ENCODE results near the gene DYNLRB2. TPM values are rescaled to one million over a fixed set of nuclear protein-coding genes. Genes with fewer than 3 reads are reported as not detected.
A peak's percentile ranks its signal among the peaks of the same experiment; 100 is the strongest.

DYNLRB2 gene
- total and polyA plus RNA-seq, 2 of the 13 experiments (the other 11 are each of a cell fraction or from before 2014, with no cell fraction given) = not detected

GRCh38 chr16:80540516-80541305 is at the start of gene DYNLRB2 (continued):
- 0 out of 2 replicates have a peak, but pooled peaks have one; percentile 69 for TF ChIP-seq ZNF142 (CRISPR knock-in tag; IDR thresholded peaks at IDR 0.05)
- no peak for TF ChIP-seq U2AF2 (IDR thresholded peaks at IDR 0.05; ENCODE audit: low read depth, low read length)
- TF ChIP-seq MXI1 (IDR thresholded peaks at IDR 0.05; ENCODE audit: borderline replicate concordance, low read depth, low read length) = peak; percentile 93; the same call in 2 of the 3 replicates
- no peak for TF ChIP-seq PHB2 (IDR thresholded peaks at IDR 0.05; ENCODE audit: partially characterized antibody)
- TF ChIP-seq ZNF605 (CRISPR knock-in tag; IDR thresholded peaks at IDR 0.05) = peak; percentile 89
- TF ChIP-seq GZF1 (CRISPR knock-in tag; IDR thresholded peaks at IDR 0.05) = 0 out of 2 replicates have a peak, but pooled peaks have one; percentile 64
- TF ChIP-seq MTA3 (CRISPR knock-in tag; IDR thresholded peaks at IDR 0.05) = no peak
- TF ChIP-seq ZNF124 (CRISPR knock-in tag; IDR thresholded peaks at IDR 0.05) = peak; percentile 39; the same call in 1 of the 2 replicates
- no peak; the same call in 1 of the 2 replicates for TF ChIP-seq MZF1 (CRISPR knock-in tag; IDR thresholded peaks at IDR 0.05; ENCODE audit: borderline replicate concordance)
- peak; percentile 90 for TF ChIP-seq JARID2 (CRISPR knock-in tag; IDR thresholded peaks at IDR 0.05; ENCODE audit: insufficient replicate concordance)
- peak; percentile 73; the same call in 1 of the 2 replicates for TF ChIP-seq THAP9 (CRISPR knock-in tag; IDR thresholded peaks at IDR 0.05; ENCODE audit: borderline replicate concordance)
- peak; percentile 92 for TF ChIP-seq IRF2 (CRISPR knock-in tag; IDR thresholded peaks at IDR 0.05)
- TF ChIP-seq ZNF30 (CRISPR knock-in tag; IDR thresholded peaks at IDR 0.05) = no peak
- no peak for TF ChIP-seq MTF1 (CRISPR knock-in tag; IDR thresholded peaks at IDR 0.05)
- TF ChIP-seq E2F2 (CRISPR knock-in tag; IDR thresholded peaks at IDR 0.05; ENCODE audit: borderline replicate concordance) = peak; percentile 68; the same call in 1 of the 2 replicates
- peak; percentile 73; the same call in 1 of the 2 replicates for TF ChIP-seq MEIS2 (CRISPR knock-in tag; IDR thresholded peaks at IDR 0.05)
- peak; percentile 99 for TF ChIP-seq TOPORS (CRISPR knock-in tag; IDR thresholded peaks at IDR 0.05)
- TF ChIP-seq HDAC2 (CRISPR knock-in tag; IDR thresholded peaks at IDR 0.05) = peak; percentile 67

Measured in HepG2 (cell line).